HepG2 (cell line): Measurements from ENCODE around the gene LENG1. TPM values are rescaled to one million over a fixed set of nuclear protein-coding genes. Genes with fewer than 3 reads are reported as not detected.

Experiments
- ASH2L ChIP-seq: fragments of 300-600, 200-600 bp; sonication (generic); IDR thresholded peaks from 2 replicates; pipeline ENCODE4 v1.7.0; 2017; ENCODE audit warnings: low read depth, mild to moderate bottlenecking, moderate library complexity, mixed read lengths, low read length; ENCODE audit not compliant: insufficient read length
- DR1 ChIP-seq: sonication (generic); formaldehyde crosslinking; IDR thresholded peaks from 2 replicates; pipeline ENCODE4 v1.8.0; 2021; ENCODE audit warnings: mild to moderate bottlenecking, missing genetic modification reagents, inconsistent platforms
- KDM6A ChIP-seq: IDR thresholded peaks from 2 replicates; pipeline ENCODE4 v1.6.1; 2016; ENCODE audit warnings: low read depth
- MTA3 ChIP-seq: sonication (generic); formaldehyde crosslinking; IDR thresholded peaks from 2 replicates; pipeline ENCODE4 v1.4.0; 2020; ENCODE audit warnings: missing genetic modification reagents
- NFKBIZ ChIP-seq: IDR thresholded peaks from 2 replicates; pipeline ENCODE4 v1.6.1; 2018; ENCODE audit warnings: missing genetic modification reagents, missing compliant biosample characterization
- NR2F6 ChIP-seq, 2 experiments: IDR thresholded peaks; 2 replicates each; pipeline ENCODE4 v1.6.1; 2016; ENCODE audit warnings: antibody characterized with exemption in 1 of 2, mild to moderate bottlenecking in 1 of 2
- SAP130 ChIP-seq: IDR thresholded peaks from 2 replicates; pipeline ENCODE4 v1.6.1; 2016; ENCODE audit warnings: low read depth
- TARDBP ChIP-seq: sonication (generic); formaldehyde crosslinking; IDR thresholded peaks from 2 replicates; pipeline ENCODE4 v1.8.0; 2022; ENCODE audit warnings: mild to moderate bottlenecking, missing genetic modification reagents
- ZFP62 ChIP-seq: sonication (generic); formaldehyde crosslinking; IDR thresholded peaks from 2 replicates; pipeline ENCODE4 v1.4.0; 2020; ENCODE audit warnings: missing genetic modification reagents
- ZFP82 ChIP-seq: sonication (generic); formaldehyde crosslinking; IDR thresholded peaks from 2 replicates; pipeline ENCODE4 v1.5.1; 2020; ENCODE audit warnings: mild to moderate bottlenecking, missing genetic modification reagents, borderline replicate concordance
- ZNF224 ChIP-seq: sonication (generic); formaldehyde crosslinking; IDR thresholded peaks from 2 replicates; pipeline ENCODE4 v1.5.0; 2020; ENCODE audit warnings: mild to moderate bottlenecking, missing genetic modification reagents
- ZNF34 ChIP-seq: sonication (generic); formaldehyde crosslinking; IDR thresholded peaks from 2 replicates; pipeline ENCODE4 v1.4.0; 2020; ENCODE audit warnings: mild to moderate bottlenecking, missing genetic modification reagents, borderline replicate concordance
- ZNF605 ChIP-seq: sonication (generic); formaldehyde crosslinking; IDR thresholded peaks from 2 replicates; pipeline ENCODE4 v1.8.0; 2022; ENCODE audit warnings: mild to moderate bottlenecking, missing genetic modification reagents
- ZSCAN22 ChIP-seq: sonication (generic); formaldehyde crosslinking; IDR thresholded peaks from 2 replicates; pipeline ENCODE4 v1.4.0; 2020; ENCODE audit warnings: mild to moderate bottlenecking, missing genetic modification reagents
- polyA plus RNA-seq, 8 experiments: library from polyadenylated mRNA; depleted of rRNA in 3 of 8; stranded (reverse) in 7 of 8; unstranded in 1 of 8; fragments of >200 nt; fragmentation: Illumina TruSeq in 4 of 8; extraction: Trizol in 4 of 8; gene quantifications; 2 replicates each; pipeline versions ENCODE4 v1.2.1 to v1.2.3, GENCODE V29; 2011 to 2016; ENCODE audit warnings: low read depth in 4 of 8, missing spikeins in 1 of 8, mixed read lengths in 1 of 8; ENCODE audit not compliant: insufficient read depth in 1 of 8
- total RNA-seq, 5 experiments: library from RNA; depleted of rRNA; stranded (reverse); fragments of >200 nt; fragmentation: Illumina TruSeq; extraction: Trizol; gene quantifications; 2 replicates each; pipeline ENCODE4 v1.2.3, GENCODE V29; 2016; ENCODE audit warnings: low read depth in 1 of 5
- TF ChIP-seq, protein P1 (sequence below): sonication (generic); formaldehyde crosslinking; IDR thresholded peaks from 2 replicates; pipeline ENCODE4 v1.4.0; 2020; ENCODE audit warnings: mild to moderate bottlenecking, missing genetic modification reagents
- TF ChIP-seq, protein P2 (sequence below): sonication (generic); formaldehyde crosslinking; IDR thresholded peaks from 2 replicates; pipeline ENCODE4 v1.8.0; 2022; ENCODE audit warnings: missing genetic modification reagents, mild to moderate bottlenecking, borderline replicate concordance
- TF ChIP-seq, protein P3 (sequence below): sonication (generic); formaldehyde crosslinking; IDR thresholded peaks from 2 replicates; pipeline ENCODE4 v1.8.1; 2023; ENCODE audit warnings: mild to moderate bottlenecking, moderate library complexity, missing genetic modification reagents
- TF ChIP-seq, protein P4 (sequence below): sonication (generic); formaldehyde crosslinking; IDR thresholded peaks from 2 replicates; pipeline ENCODE4 v1.8.1; 2023; ENCODE audit warnings: mild to moderate bottlenecking, missing genetic modification reagents
- TF ChIP-seq, protein P5 (sequence below): IDR thresholded peaks from 2 replicates; pipeline ENCODE4 v1.6.1; 2016

LENG1 gene
- total and polyA plus RNA-seq, 2 of the 13 experiments (the other 11 are each of a cell fraction or from before 2014, with no cell fraction given), result 1.8 to 3.8 TPM

DNA sequence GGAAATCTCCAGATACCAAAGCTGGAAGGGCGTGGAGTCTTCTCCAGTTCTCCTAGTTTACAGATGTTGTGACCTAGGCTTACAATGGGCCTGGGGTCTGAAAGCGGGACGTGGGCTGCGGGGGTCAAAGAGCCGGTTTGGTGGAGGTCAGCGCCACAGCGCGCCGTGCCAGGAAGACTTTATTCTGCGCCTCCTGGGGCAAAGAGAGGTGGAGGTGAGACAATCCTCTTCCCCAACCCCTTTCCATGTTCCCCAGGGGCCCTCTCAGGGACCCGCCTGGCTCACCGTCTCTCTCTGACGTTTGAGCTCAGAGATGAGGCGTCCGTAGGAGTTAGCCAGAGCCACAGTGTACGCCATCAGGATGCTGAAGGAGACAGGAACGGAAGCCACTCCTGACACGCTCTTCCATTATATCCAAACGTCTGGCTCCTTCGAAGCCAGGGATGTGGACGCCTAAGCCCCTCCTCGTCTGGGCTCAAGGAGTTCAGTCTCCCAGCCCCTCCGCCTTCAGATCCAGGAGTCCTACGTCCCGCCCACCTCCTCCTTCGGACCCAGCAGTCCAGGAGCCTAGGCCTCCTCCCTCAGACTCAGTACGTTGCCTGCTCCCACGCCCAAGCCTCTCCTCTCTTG, 776 bp upstream of the LENG1 start (continued):
- no peak for TF ChIP-seq ZNF34 (CRISPR knock-in tag)
- TF ChIP-seq SAP130, result peak; percentile 3; the same call in 1 of the 2 replicates
- 0 out of 2 replicates have a peak, but pooled peaks have one; percentile 8 for TF ChIP-seq ZNF224
- TF ChIP-seq, protein P1, sequence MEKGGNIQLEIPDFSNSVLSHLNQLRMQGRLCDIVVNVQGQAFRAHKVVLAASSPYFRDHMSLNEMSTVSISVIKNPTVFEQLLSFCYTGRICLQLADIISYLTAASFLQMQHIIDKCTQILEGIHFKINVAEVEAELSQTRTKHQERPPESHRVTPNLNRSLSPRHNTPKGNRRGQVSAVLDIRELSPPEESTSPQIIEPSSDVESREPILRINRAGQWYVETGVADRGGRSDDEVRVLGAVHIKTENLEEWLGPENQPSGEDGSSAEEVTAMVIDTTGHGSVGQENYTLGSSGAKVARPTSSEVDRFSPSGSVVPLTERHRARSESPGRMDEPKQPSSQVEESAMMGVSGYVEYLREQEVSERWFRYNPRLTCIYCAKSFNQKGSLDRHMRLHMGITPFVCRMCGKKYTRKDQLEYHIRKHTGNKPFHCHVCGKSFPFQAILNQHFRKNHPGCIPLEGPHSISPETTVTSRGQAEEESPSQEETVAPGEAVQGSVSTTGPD (CRISPR knock-in tag), result 0 out of 2 replicates have a peak, but pooled peaks have one; percentile 55
- no peak for TF ChIP-seq MTA3 (CRISPR knock-in tag)
- peak; percentile 91 for TF ChIP-seq ZNF605 (CRISPR knock-in tag)
- TF ChIP-seq DR1 (CRISPR knock-in tag), result 0 out of 2 replicates have a peak, but pooled peaks have one; percentile 10
- TF ChIP-seq, protein P2, sequence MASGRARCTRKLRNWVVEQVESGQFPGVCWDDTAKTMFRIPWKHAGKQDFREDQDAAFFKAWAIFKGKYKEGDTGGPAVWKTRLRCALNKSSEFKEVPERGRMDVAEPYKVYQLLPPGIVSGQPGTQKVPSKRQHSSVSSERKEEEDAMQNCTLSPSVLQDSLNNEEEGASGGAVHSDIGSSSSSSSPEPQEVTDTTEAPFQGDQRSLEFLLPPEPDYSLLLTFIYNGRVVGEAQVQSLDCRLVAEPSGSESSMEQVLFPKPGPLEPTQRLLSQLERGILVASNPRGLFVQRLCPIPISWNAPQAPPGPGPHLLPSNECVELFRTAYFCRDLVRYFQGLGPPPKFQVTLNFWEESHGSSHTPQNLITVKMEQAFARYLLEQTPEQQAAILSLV (CRISPR knock-in tag), result peak; percentile 55; the same call in 1 of the 2 replicates
- TF ChIP-seq ZFP62 (CRISPR knock-in tag), result no peak
- no peak for TF ChIP-seq KDM6A
- peak; percentile 1; the same call in 1 of the 2 replicates for TF ChIP-seq TARDBP
- peak; percentile 98 for TF ChIP-seq ZSCAN22 (CRISPR knock-in tag)
- TF ChIP-seq, protein P3, sequence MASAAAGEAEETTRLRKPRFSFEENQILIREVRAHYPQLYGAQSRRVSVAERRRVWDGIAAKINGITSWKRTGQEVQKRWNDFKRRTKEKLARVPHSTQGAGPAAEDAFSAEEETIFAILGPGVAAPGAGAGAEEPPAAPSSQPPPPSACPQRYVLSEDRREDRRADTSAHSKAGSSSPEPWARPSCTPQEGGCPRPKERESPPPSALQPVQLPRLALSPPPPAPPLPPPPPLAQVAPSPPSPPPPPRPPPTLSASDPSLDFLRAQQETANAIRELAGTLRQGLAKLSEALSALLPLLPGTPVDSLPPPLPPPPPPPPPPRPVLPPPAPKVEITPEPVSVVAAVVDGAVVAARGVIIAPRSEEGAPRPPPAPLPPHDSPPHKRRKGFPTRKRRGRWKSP (CRISPR knock-in tag), result no peak
- no peak for TF ChIP-seq NR2F6 (IDR thresholded peaks at IDR 0.05)
- TF ChIP-seq NR2F6 (CRISPR knock-in tag; IDR thresholded peaks at IDR 0.05), result no peak
- TF ChIP-seq ASH2L, result peak; percentile 3
- TF ChIP-seq, protein P4, sequence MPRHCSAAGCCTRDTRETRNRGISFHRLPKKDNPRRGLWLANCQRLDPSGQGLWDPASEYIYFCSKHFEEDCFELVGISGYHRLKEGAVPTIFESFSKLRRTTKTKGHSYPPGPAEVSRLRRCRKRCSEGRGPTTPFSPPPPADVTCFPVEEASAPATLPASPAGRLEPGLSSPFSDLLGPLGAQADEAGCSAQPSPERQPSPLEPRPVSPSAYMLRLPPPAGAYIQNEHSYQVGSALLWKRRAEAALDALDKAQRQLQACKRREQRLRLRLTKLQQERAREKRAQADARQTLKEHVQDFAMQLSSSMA (CRISPR knock-in tag), result 0 out of 2 replicates have a peak, but pooled peaks have one; percentile 43
- TF ChIP-seq, protein P5, sequence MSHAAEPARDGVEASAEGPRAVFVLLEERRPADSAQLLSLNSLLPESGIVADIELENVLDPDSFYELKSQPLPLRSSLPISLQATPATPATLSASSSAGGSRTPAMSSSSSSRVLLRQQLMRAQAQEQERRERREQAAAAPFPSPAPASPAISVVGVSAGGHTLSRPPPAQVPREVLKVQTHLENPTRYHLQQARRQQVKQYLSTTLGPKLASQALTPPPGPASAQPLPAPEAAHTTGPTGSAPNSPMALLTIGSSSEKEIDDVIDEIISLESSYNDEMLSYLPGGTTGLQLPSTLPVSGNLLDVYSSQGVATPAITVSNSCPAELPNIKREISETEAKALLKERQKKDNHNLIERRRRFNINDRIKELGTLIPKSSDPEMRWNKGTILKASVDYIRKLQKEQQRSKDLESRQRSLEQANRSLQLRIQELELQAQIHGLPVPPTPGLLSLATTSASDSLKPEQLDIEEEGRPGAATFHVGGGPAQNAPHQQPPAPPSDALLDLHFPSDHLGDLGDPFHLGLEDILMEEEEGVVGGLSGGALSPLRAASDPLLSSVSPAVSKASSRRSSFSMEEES, result no peak
- no peak for TF ChIP-seq NFKBIZ (CRISPR knock-in tag)
- TF ChIP-seq ZFP82 (CRISPR knock-in tag), result no peak
